A549 (cell line): ENCODE measurements around the gene S100A11.

Experiments
- ELK1 ChIP-seq: fragments of 150-350 bp; IDR thresholded peaks from 2 replicates; pipeline ENCODE4 v1.6.1; 2014; ENCODE audit warnings: low read depth, mild to moderate bottlenecking, low read length
- RAD21 ChIP-seq, 2 experiments: fragments of >200 bp in 1 of 2; sonication (Bioruptor Twin) in 1 of 2; formaldehyde crosslinking in 1 of 2; IDR thresholded peaks in 1 of 2; conservative IDR thresholded peaks in 1 of 2; 2 replicates in 1 of 2; 3 replicates in 1 of 2; pipeline ENCODE4 v1.6.1; 2012 to 2018; ENCODE audit warnings: inconsistent platforms in 1 of 2
- TF ChIP-seq, protein P1 (sequence below): fragments of >200 bp; sonication (Bioruptor Twin); formaldehyde crosslinking; IDR thresholded peaks from 3 replicates; pipeline ENCODE4 v1.5.1; 2016

GRCh38 chr1:152023221-152023620 is 13.6 kb downstream of the S100A11 start:
- TF ChIP-seq, protein P1, sequence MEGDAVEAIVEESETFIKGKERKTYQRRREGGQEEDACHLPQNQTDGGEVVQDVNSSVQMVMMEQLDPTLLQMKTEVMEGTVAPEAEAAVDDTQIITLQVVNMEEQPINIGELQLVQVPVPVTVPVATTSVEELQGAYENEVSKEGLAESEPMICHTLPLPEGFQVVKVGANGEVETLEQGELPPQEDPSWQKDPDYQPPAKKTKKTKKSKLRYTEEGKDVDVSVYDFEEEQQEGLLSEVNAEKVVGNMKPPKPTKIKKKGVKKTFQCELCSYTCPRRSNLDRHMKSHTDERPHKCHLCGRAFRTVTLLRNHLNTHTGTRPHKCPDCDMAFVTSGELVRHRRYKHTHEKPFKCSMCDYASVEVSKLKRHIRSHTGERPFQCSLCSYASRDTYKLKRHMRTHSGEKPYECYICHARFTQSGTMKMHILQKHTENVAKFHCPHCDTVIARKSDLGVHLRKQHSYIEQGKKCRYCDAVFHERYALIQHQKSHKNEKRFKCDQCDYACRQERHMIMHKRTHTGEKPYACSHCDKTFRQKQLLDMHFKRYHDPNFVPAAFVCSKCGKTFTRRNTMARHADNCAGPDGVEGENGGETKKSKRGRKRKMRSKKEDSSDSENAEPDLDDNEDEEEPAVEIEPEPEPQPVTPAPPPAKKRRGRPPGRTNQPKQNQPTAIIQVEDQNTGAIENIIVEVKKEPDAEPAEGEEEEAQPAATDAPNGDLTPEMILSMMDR, result no peak
- TF ChIP-seq ELK1, result no peak
- TF ChIP-seq RAD21 (conservative IDR thresholded peaks at IDR 0.05 in 1 of 2, IDR thresholded peaks at IDR 0.05 in 1 of 2), result no peak
